GM12872 (cell line): ENCODE measurements around the gene TTC4.

Source experiments
- CTCF ChIP-seq: IDR thresholded peaks from 3 replicates; pipeline ENCODE4 v1.5.1; 2011; ENCODE audit warnings: low read depth, mild to moderate bottlenecking, low read length, moderate library complexity; ENCODE audit not compliant: insufficient read depth

Gene TTC4

GRCh38 chr1:54786778-54787177, 71.1 kb downstream of the TTC4 start:
- TF ChIP-seq CTCF, result no peak

- TF ChIP-seq CTCF, result no peak
Measured at GRCh38 chr1:54787604-54788003, 71.9 kb downstream of the TTC4 start.

- no peak for TF ChIP-seq CTCF
Measured at GRCh38 chr1:54788459-54788858, 72.8 kb downstream of the TTC4 start.

- TF ChIP-seq CTCF, result peak; percentile 79
Measured at GRCh38 chr1:54791880-54792522, 76.3 kb downstream of the TTC4 start.
